Hematopoietic multipotent progenitor cell treated with erythropoietin and hydrocortisone succinate and interleukin-3 and kit ligand, for 4 days (in vitro differentiated cells): Measurements from ENCODE around the gene GIPR.
"Not testable (repeated sequence)": the region's sequence is repeated elsewhere in the genome, so short reads cannot be mapped to it uniquely, and the experiment has no call there.

Experiments used
- DNase-seq: peaks from one replicate; pipeline ENCODE4 v3.0.0-alpha.2; 2015

GIPR gene

GRCh38 chr19:45692187-45693105, 24.4 kb downstream of the GIPR start, which contains the start of gene QPCTL:
Gene QPCTL, plus strand, starts transcription at chr19:45692666. Its CDS starts 38 bp downstream, at chr19:45692704.
- DNase-seq = peak; percentile 100

- DNase-seq = peak; percentile 89
Observed at GRCh38 chr19:45693106-45693788, 25.2 kb downstream of the GIPR start.

GRCh38 chr19:45701676-45702075, 33.7 kb downstream of the GIPR start:
- no peak for DNase-seq

GRCh38 chr19:45705115-45705514, 37.1 kb downstream of the GIPR start:
- DNase-seq = no peak

GRCh38 chr19:45705710-45706415, 37.8 kb downstream of the GIPR start:
- no peak for DNase-seq

GRCh38 chr19:45710356-45711130, 42.5 kb downstream of the GIPR start:
- no peak for DNase-seq

GRCh38 chr19:45711851-45712698, 44.1 kb downstream of the GIPR start:
- no peak for DNase-seq

GRCh38 chr19:45712699-45713067, 44.7 kb downstream of the GIPR start:
- DNase-seq = no peak

GRCh38 chr19:45713141-45713540, 45.1 kb downstream of the GIPR start:
- DNase-seq = no peak

GRCh38 chr19:45715139-45715538, 47.1 kb downstream of the GIPR start:
- no peak for DNase-seq

- DNase-seq = peak; percentile 35
Observed at GRCh38 chr19:45716359-45717130, 48.5 kb downstream of the GIPR start.

GRCh38 chr19:45717131-45717982, 49.3 kb downstream of the GIPR start:
- peak; percentile 100 for DNase-seq

GRCh38 chr19:45717983-45718650, 50.1 kb downstream of the GIPR start:
- no peak for DNase-seq

GRCh38 chr19:45720065-45720464, 52.0 kb downstream of the GIPR start:
- DNase-seq = not testable (repeated sequence)

GRCh38 chr19:45728683-45729082, 60.7 kb downstream of the GIPR start:
- not testable (repeated sequence) for DNase-seq

GRCh38 chr19:45729800-45730290, 61.8 kb downstream of the GIPR start:
- DNase-seq = peak; percentile 25

- DNase-seq = peak; percentile 99
Observed at GRCh38 chr19:45730368-45731288, 62.6 kb downstream of the GIPR start, which contains the start of gene FBXO46. Gene FBXO46, minus strand, starts transcription at chr19:45730896. Its CDS starts 17,401 bp downstream, at chr19:45713495.
